Activated naive CD8-positive, alpha-beta T cell treated with anti-CD3 and anti-CD28 coated beads, Interleukin-2, amount 10 ng/mL, durations not matched to agents 7 days and 5 days (primary cell): ENCODE results near the gene ECE1. TPM values are rescaled to one million over a fixed set of nuclear protein-coding genes. Genes with fewer than 3 reads are reported as not detected.

Experiments used
- ATAC-seq: fragments of 150-1000 bp; cut with Tn5 transposase; one replicate; pipeline ENCODE4 v1.10.0; 2021; ENCODE audit warnings: low read depth, moderate library complexity
- POLR2A ChIA-PET: fragments of 350-600 bp; sonication (Branson Sonifier 250); formaldehyde crosslinking; loops from one replicate; lab custom pipeline; 2021; ENCODE audit warnings: antibody characterized with exemption; lab: Charles Lee
- DNase-seq: peaks from one replicate; pipeline ENCODE4 v3.0.0; 2021
- H3K27ac Mint-ChIP-seq: one replicate; pipeline ENCODE4 v1.8.0; 2022; ENCODE audit warnings: mild to moderate bottlenecking, mixed read lengths
- H3K27me3 Mint-ChIP-seq: one replicate; pipeline ENCODE4 v1.8.0; 2022; ENCODE audit warnings: mild to moderate bottlenecking, moderate library complexity, mixed read lengths
- H3K36me3 Mint-ChIP-seq: one replicate; pipeline ENCODE4 v1.8.0; 2021; ENCODE audit warnings: mild to moderate bottlenecking, mixed read lengths
- H3K4me1 Mint-ChIP-seq: one replicate; pipeline ENCODE4 v1.8.0; 2021; ENCODE audit warnings: mixed read lengths
- H3K4me3 Mint-ChIP-seq: one replicate; pipeline ENCODE4 v1.8.0; 2022; ENCODE audit warnings: mild to moderate bottlenecking, moderate library complexity, mixed read lengths
- H3K9me3 Mint-ChIP-seq: one replicate; pipeline ENCODE4 v1.8.0; 2021; ENCODE audit warnings: mixed read lengths
- total RNA-seq, 2 experiments: library from RNA; stranded (reverse); gene quantifications; one replicate each; pipeline ENCODE4 v1.2.3, GENCODE V29; 2021

The ECE1 gene
- total RNA-seq, 2 experiments from 2014 or later, result 83.2 to 85.5 TPM

DNA sequence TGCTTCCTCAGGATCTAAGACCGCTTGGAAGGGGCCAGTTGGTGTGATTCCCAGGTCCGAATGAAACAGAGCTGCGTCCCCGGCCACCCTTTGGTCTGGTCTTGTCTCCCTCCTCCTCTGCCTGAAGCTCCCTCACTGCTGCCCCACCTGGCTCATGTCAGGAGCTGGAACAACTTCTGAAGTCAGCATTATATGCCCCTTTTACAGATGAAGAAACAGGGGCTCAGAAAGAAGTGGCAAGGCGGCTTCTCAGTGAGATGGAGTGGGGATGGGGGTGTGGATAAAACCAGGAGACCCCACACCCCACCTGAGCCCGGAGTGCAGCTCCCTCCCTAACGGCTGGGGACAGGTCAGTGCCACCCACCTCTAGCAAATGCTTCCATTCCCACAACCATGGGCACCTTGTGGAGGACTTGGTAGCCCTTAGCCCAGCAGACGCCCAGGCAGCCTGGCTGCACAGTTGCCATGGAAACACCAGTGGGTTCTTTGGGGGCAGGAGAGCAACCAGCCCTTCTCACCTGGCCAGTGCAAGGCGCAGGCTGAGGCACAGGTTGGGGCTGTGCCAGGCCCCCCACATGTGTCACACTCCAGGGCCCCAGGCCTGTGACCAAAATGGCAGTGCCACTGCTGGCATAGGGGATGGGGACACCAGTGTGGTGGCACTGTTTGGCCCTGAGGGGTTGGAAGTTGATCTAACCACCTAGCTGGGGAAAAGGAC, 31.9 kb upstream of the ECE1 start:
- Mint-ChIP-seq H3K4me1 (peaks cover 46% of the 10 kb centered on the region), H3K27ac (peak overlapping the region; percentile 43), H3K27me3 (no peaks in the 10 kb centered on the region), H3K9me3 (no peaks in the 10 kb centered on the region), H3K4me3 (no peak overlapping the region), H3K36me3 (peaks cover 3% of the 10 kb centered on the region)
- no peak for ATAC-seq
- POLR2A ChIA-PET, result interaction anchor here (0.6 to 1.1 kb wide), 2 partner anchors 22 to 31 kb away, joined by 3 read pairs; no protein-coding TSS in a partner anchor
- no peak for DNase-seq

DNA sequence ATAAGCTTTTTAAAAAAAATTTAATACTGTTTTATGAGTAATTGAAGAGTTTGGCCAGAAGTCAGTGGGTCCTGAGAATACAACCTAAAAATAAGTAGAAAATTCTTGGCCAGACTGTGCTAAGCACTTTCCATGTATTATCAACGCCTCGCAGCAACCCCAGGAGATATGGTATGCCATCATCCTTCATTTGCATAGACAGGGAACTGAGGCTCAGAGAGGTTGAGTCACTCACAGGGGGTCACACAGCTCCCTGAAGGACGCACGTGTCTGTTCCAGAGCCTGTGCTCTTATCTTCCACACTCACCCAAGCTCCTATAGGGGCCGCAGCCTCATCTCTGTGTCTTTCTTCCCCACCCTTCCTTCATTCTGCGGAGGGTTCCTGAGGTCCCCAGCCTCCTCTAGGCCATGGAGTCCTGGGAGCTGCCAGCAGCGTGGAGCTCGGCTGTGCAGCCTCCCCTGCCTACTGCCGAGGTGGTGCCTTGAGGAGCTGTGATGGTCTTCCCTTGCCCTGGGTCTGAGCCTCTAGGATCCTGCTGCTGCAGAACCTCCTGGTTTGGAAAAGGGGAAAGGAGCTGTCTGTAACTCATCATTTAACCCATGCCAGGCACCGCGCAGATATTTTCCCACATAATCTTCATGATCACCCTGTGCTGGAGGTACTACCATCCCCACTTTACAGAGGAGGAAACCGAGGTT, 30.3 kb upstream of the ECE1 start:
- no peak overlapping the region for H3K27ac Mint-ChIP-seq
- H3K36me3 Mint-ChIP-seq, result peaks cover 5% of the 10 kb centered on the region
- POLR2A ChIA-PET, result interaction anchor here (1.1 kb wide), 2 partner anchors 25 to 28 kb away, joined by 3 to 4 read pairs; no protein-coding TSS in a partner anchor
- peaks cover 39% of the 10 kb centered on the region for H3K4me1 Mint-ChIP-seq
- H3K27me3 Mint-ChIP-seq, result no peaks in the 10 kb centered on the region
- ATAC-seq, result no peak
- H3K9me3 Mint-ChIP-seq, result no peaks in the 10 kb centered on the region
- no peak overlapping the region for H3K4me3 Mint-ChIP-seq
- DNase-seq, result no peak

DNA sequence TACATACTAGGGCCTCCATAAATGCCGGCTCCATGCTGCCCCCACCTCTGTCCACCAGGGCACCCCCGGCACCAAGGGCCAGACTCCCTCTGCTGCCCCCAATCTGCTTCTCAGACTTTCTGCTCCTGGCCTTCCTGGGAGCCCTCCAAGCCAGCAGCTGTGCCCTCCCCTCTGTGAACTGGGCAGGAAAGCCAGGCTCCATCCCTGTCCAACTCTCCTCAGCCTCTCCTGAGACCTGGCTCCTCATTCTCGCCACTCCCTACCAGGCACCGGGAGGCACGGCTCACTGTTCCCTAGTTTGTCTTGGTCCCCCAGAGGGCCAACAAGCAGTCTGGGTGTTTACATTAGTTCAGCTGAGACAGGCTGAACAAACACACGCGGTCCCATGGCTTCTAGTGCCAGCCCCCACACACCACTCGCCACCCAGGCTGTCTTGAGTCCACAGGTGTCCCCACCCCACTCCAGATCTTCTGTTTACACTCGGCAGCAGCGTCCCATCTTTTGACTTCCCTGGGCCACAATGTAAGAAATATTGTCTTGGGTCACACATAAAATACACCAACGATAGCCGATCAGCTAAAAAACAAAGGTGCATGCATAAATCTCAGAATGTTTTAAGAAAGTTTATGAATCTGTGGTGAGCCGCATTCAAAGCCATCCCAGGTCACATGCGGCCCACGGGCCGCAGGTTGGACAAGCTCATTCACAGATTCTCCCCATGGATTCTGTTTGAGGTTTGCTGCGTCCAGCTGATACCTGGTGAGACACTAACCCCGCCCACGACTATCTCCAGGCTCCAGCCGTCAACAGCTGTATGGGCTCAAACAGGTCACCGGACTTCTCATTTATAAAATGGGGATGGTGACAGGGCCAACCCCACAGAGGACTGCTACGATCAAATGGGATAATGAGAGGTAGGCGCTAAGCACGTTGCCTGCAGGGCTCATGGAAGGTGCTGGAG, 29.5 kb upstream of the ECE1 start:
- Mint-ChIP-seq H3K27me3 (no peaks in the 10 kb centered on the region), H3K4me1 (peaks cover 33% of the 10 kb centered on the region), H3K9me3 (no peaks in the 10 kb centered on the region), H3K4me3 (no peak overlapping the region), H3K36me3 (peaks cover 5% of the 10 kb centered on the region), H3K27ac (no peak overlapping the region)
- no peak for DNase-seq
- no peak for ATAC-seq
- POLR2A ChIA-PET, result interaction anchor here (0.5 to 1.1 kb wide), 3 partner anchors 25 to 27 kb away, joined by 3 to 4 read pairs (median 3); no protein-coding TSS in a partner anchor

DNA sequence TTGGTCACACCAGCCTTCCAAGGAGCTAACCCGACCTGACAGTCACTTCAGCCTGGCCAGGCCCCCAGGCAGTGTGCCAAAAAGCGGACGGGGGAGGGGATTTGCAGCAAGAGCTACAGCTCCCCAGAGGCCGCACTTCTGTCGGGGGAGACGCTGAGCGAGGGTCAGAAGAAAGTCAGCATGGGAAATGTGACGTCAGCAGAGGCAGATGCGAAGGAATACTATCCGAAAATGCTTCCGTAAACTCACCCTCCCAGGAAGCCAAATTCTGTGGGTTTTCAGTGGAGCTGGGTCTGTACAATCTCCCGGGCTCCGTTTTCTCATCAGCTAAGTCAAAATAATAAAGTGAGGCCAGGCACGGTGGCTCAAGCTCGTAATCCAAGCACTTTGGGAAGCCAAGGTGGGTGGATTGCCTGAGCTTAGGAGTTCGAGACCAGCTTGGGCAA, 28.5 kb upstream of the ECE1 start:
- ATAC-seq, result no peak
- Mint-ChIP-seq H3K36me3 (peaks cover 5% of the 10 kb centered on the region), H3K4me1 (peaks cover 29% of the 10 kb centered on the region), H3K9me3 (no peaks in the 10 kb centered on the region), H3K27me3 (no peaks in the 10 kb centered on the region), H3K4me3 (no peak overlapping the region), H3K27ac (no peak overlapping the region)
- POLR2A ChIA-PET, result no interaction called here
- DNase-seq, result no peak

DNA sequence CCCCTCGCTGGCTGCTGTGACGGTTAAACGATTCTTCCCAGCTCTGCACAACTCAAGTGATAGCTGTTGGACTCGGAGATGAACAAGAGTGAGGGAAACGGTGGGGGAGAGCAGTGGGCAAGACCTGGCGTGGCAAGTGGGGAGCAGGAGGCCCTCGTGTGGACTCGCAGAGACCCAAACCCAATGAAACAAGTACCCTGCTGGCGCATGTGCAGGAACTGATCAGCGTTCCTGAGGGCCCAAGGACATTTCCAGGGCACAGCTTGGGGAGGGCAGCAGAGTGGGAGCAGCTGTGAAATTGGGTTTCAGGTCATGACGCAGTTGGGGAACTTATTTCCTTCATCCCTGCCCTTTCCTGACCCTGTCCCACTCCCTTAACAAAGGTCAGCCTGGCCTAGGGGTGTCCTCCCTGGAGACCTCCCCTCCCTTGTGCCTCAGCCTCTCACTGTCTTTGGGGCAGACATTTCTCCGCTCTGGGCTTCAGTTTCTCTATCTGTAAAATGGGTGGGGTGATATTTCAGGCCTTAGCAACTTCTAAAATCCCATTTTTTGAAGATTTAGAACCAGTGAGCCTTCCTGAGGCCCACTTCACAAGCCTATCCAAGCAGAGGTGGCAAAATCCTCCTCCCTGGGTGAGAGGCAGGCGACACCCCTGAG, 27.9 kb upstream of the ECE1 start:
- POLR2A ChIA-PET, result no interaction called here
- no peak overlapping the region for H3K27ac Mint-ChIP-seq
- no peak overlapping the region for H3K4me3 Mint-ChIP-seq
- H3K4me1 Mint-ChIP-seq, result peaks cover 29% of the 10 kb centered on the region
- no peaks in the 10 kb centered on the region for H3K9me3 Mint-ChIP-seq
- ATAC-seq (no peak), DNase-seq (no peak)
- H3K36me3 Mint-ChIP-seq, result peaks cover 5% of the 10 kb centered on the region
- no peaks in the 10 kb centered on the region for H3K27me3 Mint-ChIP-seq

DNA sequence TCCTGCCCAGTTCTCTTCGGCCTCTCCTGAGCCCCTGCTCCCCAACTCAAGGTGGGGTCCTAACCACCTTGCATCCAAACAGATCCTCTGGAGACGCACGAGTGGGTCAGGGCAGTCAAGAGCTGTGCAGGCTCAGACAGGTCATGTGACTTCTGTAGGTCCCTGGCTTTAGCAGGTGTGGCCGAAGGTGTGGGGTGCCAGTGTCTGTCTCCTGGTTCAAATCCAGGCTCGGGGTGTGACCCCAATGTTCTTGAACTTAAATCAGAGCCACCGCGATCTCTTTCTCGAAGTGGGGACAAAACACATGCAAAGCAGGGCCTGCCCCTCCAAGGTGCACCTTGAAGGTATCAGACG, 27.4 kb upstream of the ECE1 start:
- ATAC-seq (no peak), DNase-seq (no peak)
- POLR2A ChIA-PET, result no interaction called here
- no peak overlapping the region for H3K4me3 Mint-ChIP-seq
- H3K36me3 Mint-ChIP-seq, result peaks cover 7% of the 10 kb centered on the region
- H3K4me1 Mint-ChIP-seq, result peaks cover 26% of the 10 kb centered on the region
- H3K27ac Mint-ChIP-seq, result no peak overlapping the region
- no peaks in the 10 kb centered on the region for H3K27me3 Mint-ChIP-seq
- H3K9me3 Mint-ChIP-seq, result no peaks in the 10 kb centered on the region

DNA sequence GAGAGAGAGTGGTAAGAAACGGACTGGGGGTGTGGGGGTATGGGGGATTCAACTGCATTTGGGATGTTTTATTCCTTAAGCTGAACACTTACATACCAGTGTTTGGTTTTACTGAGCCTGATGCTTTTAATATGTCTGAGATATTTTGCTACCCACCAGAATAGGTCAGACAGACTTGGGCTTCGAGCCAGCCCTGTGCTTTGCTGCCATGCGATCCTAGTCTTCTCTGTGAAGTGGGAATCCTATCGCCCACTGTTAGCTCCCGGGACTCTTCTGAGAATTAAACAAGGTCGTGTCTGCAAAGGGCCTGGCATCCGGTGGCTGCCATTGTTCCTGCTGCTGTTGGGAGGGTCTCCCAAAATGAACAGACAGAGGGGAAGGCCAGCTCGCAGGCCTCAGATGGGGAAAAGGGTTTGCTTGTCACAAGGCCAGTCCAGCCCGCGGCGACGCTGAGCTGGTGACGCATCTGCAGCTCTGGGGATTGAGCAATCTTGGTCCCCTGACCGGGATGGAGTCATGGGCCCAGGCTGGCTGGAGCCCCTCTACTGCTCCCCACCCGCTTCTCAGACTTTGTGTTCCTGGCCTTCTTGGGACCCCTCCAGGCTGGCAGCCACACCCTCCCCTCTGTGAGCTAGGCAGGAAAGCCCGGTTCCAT, 26.9 kb upstream of the ECE1 start:
- POLR2A ChIA-PET, result interaction anchor here (1.0 kb wide), 1 partner anchor 38 kb away, joined by 3 read pairs; no protein-coding TSS in a partner anchor
- Mint-ChIP-seq H3K4me3 (no peak overlapping the region), H3K4me1 (peaks cover 23% of the 10 kb centered on the region), H3K36me3 (peaks cover 7% of the 10 kb centered on the region), H3K27me3 (no peaks in the 10 kb centered on the region), H3K27ac (no peak overlapping the region), H3K9me3 (no peaks in the 10 kb centered on the region)
- ATAC-seq, result no peak
- DNase-seq, result no peak

DNA sequence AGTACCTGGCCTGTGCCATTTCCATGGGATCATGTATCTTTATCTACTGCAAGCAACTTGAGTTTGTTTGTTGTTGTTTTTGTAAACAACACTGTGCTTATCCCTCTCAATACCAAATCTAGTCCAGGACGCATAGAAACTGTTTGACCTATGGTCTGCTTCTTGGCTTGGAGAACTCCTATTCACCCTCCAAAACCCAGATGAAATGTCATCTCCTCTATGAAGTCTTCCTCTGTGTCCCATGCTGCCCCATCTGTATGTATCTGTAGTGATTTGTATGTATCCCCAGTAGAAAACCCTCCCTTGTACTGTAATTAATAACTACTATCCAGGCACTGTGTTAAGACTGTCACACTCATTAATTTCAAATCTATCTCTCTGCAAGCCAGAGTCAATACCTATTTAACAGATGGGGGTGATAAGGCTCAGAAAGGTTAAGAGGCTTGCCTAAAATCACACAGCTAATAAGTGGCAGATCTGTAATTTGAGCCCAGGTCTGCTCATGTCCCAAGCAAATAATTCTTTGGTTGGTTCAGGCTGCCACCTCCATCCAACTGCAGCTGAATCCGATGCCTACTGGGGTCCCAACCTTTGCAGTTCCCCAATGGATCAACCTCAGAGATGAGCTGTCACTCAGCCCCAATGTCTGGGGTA, 24.6 kb upstream of the ECE1 start:
- H3K4me1 Mint-ChIP-seq, result peaks cover 23% of the 10 kb centered on the region
- no peak overlapping the region for H3K27ac Mint-ChIP-seq
- peaks cover 16% of the 10 kb centered on the region for H3K36me3 Mint-ChIP-seq

DNA sequence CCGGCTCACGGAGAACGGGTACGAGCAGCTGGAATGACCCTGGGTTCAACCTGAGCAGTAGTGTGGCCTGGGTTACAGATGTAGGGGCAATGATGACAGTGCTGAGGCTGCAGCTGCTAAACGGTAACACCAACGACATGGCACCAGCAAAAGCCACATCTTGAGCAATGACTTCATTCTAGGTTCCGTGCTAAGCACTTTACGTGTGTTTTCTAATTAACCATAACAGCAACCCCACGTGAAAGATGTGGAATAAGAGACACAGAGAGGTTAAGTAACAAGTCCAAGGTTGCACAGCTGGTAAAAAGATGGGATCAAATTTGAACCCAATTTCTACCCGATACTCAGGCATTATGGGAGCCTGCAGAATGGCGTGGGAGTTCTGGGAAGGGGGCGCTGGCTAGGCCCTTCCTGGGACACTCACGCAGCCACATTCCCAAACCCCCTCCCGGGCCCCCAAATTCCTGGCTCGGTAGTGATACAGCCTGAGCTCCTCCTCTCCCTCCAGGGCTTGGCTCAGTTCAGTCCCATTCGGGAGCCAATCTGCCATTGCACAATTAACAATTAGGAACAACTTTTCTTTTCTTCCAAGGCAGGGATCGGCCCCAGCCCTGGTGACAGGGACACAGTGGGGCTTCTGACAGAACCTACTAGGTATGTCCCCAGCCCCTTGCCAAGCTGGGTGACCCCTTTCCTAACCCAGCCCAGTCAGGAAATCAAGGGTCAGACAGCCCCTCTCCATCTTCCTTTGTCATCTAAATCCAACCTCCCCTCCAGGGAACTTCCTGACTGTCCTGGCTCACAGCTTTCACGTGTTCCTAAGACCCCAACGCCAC, 23.8 kb upstream of the ECE1 start:
- no peak overlapping the region for H3K4me3 Mint-ChIP-seq
- peaks cover 25% of the 10 kb centered on the region for H3K4me1 Mint-ChIP-seq
- peaks cover 17% of the 10 kb centered on the region for H3K36me3 Mint-ChIP-seq
- DNase-seq (no peak), ATAC-seq (no peak)
- H3K27ac Mint-ChIP-seq, result no peak overlapping the region
- H3K27me3 Mint-ChIP-seq, result no peaks in the 10 kb centered on the region
- POLR2A ChIA-PET, result no interaction called here
- no peaks in the 10 kb centered on the region for H3K9me3 Mint-ChIP-seq

More for the DNA sequence above, 24.6 kb upstream of the ECE1 start:
- POLR2A ChIA-PET, result interaction anchor here (1.1 kb wide), 1 partner anchor 30 kb away, joined by 4 read pairs; no protein-coding TSS in a partner anchor
- ATAC-seq (no peak), DNase-seq (no peak)
- Mint-ChIP-seq H3K4me3 (no peak overlapping the region), H3K9me3 (no peaks in the 10 kb centered on the region), H3K27me3 (no peaks in the 10 kb centered on the region)

DNA sequence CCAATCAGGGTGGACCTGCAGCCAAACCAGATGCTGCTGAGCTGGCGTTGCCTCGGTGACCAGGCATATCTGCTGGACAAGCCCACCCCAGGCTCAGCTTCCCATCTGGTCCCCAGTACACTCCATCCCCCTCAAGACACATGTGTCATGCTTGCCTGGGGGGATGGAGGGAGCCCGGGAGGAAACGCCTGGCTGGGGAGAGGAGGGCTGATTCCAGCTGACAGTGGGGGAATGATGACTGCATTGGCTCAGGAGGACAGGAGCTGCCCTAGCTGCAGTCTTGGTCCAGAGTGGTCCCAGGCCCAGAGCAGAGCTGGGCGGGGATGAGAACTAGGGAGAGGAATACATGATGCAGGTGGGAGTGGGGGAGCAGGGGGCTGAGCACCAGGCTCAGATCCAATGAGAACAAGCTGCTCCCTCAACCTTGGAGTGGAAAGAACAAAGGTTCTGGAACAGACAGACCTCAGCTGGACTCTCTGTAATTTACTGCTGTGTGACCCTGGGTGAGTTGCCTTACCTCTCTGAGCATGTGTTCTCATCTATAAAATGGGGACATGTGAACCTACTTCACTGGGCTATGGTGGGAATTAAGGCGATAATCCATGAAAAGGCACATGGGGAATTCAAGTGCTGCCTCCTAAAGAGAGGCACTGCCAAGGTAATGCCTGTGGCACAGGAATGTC, 23.1 kb upstream of the ECE1 start:
- ATAC-seq (no peak), DNase-seq (no peak)
- POLR2A ChIA-PET, result interaction anchor here (0.6 kb wide), 1 partner anchor 10 kb away, joined by 4 read pairs; no protein-coding TSS in a partner anchor
- Mint-ChIP-seq H3K27ac (no peak overlapping the region), H3K27me3 (no peaks in the 10 kb centered on the region), H3K4me3 (no peak overlapping the region), H3K9me3 (no peaks in the 10 kb centered on the region), H3K4me1 (peaks cover 25% of the 10 kb centered on the region), H3K36me3 (peaks cover 17% of the 10 kb centered on the region)
